Inflammatory macrophage treated with lipopolysaccharide for 4 hours (primary cell): ENCODE measurements around the gene DNTTIP2.
A peak's percentile ranks its signal among the peaks of the same experiment; 100 is the strongest.
"Not testable (repeated sequence)": the region's sequence is repeated elsewhere in the genome, so short reads cannot be mapped to it uniquely, and the experiment has no call there.

Experiments
- DNase-seq: peaks from one replicate; pipeline ENCODE4 v3.0.0-alpha.2; 2020

Gene DNTTIP2, protein sequence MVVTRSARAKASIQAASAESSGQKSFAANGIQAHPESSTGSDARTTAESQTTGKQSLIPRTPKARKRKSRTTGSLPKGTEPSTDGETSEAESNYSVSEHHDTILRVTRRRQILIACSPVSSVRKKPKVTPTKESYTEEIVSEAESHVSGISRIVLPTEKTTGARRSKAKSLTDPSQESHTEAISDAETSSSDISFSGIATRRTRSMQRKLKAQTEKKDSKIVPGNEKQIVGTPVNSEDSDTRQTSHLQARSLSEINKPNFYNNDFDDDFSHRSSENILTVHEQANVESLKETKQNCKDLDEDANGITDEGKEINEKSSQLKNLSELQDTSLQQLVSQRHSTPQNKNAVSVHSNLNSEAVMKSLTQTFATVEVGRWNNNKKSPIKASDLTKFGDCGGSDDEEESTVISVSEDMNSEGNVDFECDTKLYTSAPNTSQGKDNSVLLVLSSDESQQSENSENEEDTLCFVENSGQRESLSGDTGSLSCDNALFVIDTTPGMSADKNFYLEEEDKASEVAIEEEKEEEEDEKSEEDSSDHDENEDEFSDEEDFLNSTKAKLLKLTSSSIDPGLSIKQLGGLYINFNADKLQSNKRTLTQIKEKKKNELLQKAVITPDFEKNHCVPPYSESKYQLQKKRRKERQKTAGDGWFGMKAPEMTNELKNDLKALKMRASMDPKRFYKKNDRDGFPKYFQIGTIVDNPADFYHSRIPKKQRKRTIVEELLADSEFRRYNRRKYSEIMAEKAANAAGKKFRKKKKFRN

DNA sequence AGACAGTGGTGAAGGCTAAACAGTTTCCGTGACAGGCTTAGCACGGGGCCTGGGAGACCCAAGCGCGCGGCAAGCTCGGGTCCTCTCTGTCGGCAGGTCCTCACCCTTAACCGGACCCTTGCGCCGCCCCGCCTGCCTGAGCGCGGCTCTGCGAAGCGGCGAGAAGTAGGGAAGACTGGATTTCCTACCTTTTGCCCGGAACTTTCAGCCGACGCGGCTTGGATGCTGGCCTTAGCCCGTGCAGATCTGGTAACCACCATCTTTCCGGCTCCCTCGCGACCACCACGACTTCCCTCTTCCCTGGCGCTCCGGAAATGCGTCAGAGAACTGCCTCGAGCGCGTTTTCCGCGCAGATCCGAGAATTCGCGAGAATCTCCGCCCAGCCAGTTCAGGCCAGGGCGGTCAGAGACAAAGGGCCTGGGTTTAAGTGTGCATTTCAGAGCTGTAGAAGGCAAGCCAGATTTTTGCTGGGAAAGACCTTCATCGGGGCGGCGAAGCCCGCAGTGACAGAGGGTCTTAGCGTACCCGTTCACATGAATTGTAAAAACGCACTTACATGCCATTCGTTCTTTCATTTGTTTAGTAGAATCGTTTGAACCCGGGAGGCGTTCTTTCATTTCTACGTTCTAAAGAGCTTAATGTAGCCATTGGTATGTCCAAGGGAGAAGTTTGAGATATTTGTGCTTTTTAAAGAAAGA lies at the start of gene DNTTIP2:
DNTTIP2 (minus strand) TSS at position 318 of the 698 bp plus-strand sequence; CDS start at position 260, 58 bp downstream.
- DNase-seq: peak; percentile 91

GRCh38 chr1:93925206-93925605 lies 46.2 kb upstream of the DNTTIP2 start:
- no peak for DNase-seq

GRCh38 chr1:93919780-93920179 lies 40.8 kb upstream of the DNTTIP2 start:
- no peak for DNase-seq

- DNase-seq: no peak
Measured at GRCh38 chr1:93917302-93917701, 38.3 kb upstream of the DNTTIP2 start.

DNA sequence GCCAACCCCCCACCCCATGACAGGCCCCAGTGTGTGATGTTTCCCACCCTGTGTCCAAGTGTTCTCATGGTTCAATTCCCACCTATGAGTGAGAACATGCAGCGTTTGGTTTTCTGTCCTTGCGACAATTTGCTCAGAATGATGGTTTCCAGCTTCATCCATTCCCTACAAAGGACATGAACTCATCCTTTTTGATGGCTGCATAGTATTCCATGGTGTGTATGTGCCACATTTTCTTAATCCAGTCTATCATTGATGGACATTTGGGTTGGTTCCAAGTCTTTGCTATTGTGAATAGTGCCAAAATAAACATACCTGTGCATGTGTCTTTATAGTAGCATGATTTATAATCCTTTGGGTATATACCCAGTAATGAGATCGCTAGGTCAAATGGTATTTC lies 31.9 kb upstream of the DNTTIP2 start:
- not testable (repeated sequence) for DNase-seq

DNA sequence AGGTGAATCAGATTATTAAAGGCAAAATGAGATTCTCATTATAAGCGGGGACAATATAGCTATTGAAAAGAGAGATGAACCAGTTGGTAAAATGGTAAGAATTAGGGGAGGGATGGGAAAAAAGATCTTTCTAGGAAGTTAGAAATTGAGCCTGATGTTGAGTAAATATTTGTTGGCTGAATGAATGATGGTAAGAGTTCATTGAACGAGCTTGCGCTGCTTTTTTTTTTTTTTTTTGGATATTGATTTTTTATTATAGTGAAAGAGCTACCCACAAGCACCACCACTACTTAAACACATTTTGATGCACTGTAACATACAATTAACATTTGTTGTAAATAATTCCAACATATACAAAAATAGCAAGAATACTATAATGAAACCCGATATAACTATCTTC lies 31.3 kb upstream of the DNTTIP2 start:
- no peak for DNase-seq

- peak; percentile 91 for DNase-seq
Measured at GRCh38 chr1:93909146-93910050, 30.4 kb upstream of the DNTTIP2 start, which contains the start of gene GCLM. Gene GCLM, minus strand, starts transcription at chr1:93909430. Its CDS starts 267 bp downstream, at chr1:93909163.

DNA sequence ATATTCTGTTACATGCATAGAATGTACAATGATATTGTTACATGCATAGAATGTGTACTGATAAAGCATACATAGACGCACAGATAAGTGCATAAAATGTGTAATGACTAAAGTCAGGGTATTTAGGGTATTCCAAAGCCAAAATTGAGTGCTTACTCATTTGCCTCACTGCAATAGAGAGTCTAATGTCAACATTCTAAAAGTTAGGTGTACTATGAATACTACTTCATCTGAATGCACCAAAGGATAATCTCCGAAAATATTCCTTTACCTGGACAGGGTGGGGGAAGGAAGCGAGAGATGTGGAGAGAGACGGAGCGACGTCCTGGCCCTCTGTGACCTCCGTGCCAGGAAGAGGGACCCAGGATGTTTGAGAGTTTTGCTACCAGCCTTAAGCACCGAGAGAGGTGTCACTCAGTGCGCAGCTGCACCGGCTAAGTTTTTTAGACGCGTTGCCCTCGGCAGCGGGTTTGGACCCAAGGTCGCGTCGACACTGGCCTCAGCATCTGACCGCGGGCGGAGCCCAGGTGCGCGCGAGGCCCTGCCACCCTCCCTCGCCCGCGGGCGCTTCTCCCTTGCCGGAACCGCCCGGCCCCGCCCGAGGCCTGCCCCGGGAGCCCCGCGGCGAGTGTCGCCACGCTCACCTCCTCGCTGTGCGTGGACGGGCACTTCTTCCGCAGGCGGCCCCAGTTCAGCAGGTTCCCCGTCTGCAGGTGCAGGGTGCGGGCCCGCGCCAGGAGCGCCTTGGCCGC lies 29.6 kb upstream of the DNTTIP2 start:
- peak; percentile 10 for DNase-seq

DNA sequence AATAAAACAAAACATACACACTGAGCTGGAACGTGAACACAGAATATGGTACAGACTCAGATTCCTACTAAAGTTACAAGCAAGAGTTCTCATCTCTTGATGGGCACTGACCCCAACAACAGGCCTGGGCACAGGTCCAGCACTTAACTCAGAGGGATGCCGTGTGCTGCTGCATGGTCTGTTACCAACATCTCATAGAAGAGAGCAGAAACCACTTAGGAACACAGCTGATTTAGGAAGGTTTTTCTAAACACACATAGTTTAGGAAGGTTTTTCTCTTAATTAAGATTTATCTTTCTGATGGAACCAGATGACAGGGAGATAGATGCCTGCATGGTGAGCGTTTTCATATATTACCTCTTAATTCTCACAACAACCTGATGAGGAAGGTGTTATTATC lies 28.7 kb upstream of the DNTTIP2 start:
- no peak for DNase-seq

DNA sequence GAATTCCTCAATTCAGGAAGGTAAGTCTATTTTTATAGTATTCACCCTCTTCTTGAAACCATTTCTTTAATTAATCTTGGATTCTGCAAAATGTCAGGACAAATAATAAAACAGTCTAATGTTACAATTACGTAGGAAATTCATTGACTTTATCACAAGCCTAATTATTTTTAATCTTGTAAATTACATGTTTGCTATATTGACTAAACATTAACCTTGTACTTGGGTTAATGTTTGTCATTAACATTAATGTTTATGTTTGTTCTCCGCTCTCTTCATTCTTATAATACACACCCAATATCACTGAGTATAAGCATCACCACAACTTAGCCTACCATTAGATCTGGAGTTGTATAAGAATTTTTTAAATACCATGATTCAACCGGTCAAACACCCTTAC lies 27.5 kb upstream of the DNTTIP2 start:
- no peak for DNase-seq

GRCh38 chr1:93905734-93906133 lies 26.7 kb upstream of the DNTTIP2 start:
- DNase-seq: peak; percentile 29

- no peak for DNase-seq
Measured at GRCh38 chr1:93905051-93905450, 26.0 kb upstream of the DNTTIP2 start.

DNA sequence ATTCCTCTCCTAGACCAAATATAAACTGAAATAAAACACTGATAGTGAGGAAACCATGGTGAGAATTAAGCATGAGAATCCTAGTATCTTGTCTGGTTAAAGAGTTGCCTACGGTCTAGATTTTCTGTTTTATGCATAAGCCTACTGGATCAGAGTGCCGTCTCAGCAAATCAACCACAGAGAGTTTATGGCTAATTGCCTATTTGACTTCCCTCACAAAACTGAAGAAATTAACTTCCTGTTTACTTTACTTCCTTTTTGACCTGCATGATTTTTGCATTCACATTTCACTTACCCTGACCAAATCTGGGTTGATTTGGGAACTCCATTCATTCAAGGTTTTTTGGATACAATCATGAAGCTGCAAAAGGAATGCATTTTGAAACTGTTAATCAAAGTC lies 25.2 kb upstream of the DNTTIP2 start:
- peak; percentile 60 for DNase-seq

DNA sequence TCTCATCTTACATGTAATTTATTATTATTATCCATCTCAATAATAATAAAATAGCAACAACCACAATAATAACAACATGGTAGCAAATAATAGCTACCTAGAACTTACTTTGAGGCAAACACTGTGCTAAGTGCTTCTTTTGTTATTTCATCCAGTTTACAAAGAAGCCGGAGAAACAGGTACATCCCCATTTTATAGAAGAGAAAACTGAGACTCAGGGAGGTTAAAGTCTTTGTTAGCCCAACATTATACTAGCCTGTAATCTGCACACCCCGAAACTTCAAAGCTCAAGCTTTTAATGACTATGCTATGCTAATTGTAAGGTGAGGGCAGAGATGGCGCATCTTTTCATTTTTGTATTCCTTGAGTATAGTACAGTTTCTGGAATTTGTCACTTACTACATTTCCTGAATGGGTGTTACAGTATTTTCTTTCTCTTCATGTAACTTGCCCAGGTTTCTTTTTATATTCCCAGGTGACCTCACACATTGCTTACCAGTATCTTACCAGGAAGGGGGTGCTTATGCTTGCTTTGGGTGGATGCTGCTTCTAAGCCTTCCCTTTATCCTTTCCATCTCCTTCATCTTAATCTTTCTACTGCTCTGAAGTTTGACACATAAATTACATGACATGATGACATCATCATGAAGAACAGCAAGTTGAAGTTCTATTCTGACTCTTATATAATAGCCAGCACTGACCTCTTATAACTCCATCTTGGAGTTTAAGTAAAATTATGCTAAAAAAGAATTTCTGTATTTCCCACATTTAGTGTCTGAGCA lies 21.9 kb upstream of the DNTTIP2 start:
- DNase-seq: no peak

DNA sequence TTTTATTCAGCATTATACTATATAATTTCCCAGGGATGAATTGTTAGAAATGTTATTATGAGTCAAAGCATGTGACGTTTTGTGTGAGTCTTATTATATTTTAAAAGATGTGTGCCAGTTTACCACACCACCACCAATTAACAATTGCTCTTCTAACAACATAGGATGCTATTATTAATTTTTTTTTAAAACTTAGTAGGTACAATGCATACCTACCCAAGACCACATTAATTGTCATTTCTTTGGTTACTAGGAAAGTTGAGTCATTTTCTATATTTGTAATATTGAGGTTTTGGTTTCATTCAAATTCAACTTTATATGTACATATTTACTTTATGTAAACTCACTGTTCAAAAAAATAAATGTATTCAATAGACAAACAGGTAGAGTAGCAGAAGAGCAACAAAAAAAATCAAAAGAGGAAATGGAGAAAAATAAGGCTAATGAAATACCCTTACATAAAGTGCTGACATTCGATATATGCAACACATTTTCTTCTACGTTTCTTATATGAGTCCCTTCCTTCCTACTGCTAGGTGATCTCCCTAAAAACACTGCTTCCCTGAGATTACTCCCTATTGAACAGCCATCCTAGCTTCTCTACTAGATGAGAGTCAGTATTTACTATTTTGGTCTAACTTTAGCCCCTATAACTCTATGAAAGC lies 20.7 kb upstream of the DNTTIP2 start:
- DNase-seq: no peak

DNA sequence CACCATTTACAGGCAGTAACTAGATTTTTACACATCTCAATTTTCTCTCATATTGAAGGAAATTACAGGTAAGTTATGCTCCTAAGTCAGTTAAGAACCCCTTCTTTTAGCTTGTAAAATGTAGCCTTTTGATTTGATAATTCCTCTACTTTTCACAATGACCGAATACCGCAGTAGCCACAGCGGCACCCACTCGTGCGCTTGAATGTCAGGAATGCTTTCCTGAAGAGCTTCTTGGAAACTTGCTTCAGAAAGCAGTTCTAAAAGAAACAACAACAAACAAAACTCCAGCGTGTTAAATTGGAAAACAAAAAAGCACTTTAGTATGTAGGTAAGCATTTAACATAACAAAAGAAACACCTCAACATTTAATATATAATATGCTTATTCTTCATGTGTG lies 9.9 kb upstream of the DNTTIP2 start:
- no peak for DNase-seq

- no peak for DNase-seq
Measured at GRCh38 chr1:93882269-93882668, 3.3 kb upstream of the DNTTIP2 start.

DNA sequence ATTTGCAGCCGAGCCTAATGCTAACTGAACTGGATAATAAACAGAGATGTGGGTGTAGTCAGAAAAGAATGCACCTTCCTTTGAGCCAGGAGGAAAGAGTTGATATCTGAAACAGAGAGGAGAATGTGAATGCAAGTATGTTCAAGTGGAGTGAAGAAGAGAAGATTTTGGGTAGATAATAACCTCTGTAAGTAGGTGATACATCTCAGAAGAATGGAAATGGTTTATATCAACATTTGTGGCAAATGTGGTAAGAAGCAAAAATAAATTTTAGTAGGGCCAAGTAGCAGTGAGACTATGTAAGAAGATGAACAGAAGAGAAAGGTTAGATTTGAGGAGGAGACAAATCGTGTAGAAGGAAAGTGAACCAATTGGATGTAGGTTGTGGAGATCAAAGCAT lies 1.7 kb upstream of the DNTTIP2 start:
- no peak for DNase-seq

DNA sequence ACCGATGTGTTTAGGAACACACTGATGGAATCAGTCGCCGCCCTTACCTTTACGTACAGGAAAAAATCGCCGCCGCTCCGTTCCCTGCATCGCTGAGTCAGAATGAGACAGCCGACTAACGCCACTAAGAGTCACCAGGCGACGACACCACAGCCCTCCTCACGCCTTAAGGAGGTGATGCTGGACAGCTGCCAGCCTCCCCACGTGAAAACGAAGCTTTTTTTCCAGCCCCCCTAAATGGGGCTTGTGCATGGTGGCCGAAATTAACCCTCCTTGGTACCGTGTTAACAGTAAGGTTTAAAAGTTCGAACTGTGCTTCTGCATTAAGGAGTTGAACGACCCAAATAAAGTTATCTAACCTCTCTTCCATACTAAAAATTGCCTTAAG lies 511 bp downstream of the DNTTIP2 start:
- DNase-seq: peak; percentile 80

- no peak for DNase-seq
Measured at GRCh38 chr1:93877529-93877928, 1.5 kb downstream of the DNTTIP2 start.
